Measurements from ENCODE around the gene CAPG.
A peak's percentile ranks its signal among the peaks of the same experiment; 100 is the strongest.
"Not testable (repeated sequence)": the region's sequence is repeated elsewhere in the genome, so short reads cannot be mapped to it uniquely, and the experiment has no call there.

The CAPG gene

DNA sequence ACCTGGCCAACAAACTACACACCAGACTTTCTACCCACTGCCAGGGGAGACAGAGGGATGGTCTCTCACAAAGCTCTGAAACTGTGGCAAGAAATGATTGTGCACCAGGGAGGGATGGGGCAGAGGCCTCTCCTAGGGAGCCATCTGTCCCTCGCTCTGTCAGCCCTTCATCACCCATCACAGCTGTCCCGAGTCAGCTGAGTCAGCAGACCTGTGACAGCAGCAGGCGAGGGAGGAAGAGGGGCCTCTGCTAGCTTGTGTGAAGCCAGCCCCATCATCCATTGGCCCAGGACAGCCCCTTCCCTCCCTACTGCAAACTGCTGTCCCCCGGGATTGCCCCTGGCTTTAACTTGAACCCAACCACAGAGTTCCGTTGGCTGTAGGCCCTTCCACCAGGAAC lies 13.4 kb upstream of the CAPG start:
- Mint-ChIP-seq H3K27ac (ENCODE audit: low read depth) (peak overlapping the region; percentile 12), H3K4me3 (no peak overlapping the region), H3K9me3 (no peaks in the 10 kb centered on the region), H3K27me3 (no peaks in the 10 kb centered on the region), H3K36me3 (ENCODE audit: insufficient read depth) (peaks cover 3% of the 10 kb centered on the region), H3K4me1 (peaks cover 16% of the 10 kb centered on the region)
- DNase-seq (ENCODE audit: low spot score in 2 of 2) (no peak), ATAC-seq (replicated peaks; ENCODE audit: extremely low read depth, poor library complexity, severe bottlenecking) (no peak)

DNA sequence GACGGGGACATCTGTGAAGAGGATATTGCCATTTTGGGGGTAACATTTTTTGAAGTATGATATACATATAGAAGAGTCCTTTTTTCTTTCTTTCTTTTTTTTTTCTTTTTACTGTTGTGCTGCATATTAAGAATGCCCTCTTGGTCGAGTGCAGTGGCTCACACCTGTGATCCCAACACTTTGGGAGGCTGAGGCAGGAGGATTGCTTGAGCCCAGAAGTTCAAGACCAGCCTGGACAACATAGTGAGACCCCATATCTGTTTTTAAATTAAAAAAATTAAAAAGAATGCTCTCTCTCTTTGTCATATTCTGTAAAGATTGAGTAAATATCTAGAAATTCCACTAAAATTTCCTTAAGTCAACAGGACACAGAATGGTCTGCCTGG lies 11.9 kb upstream of the CAPG start:
- ATAC-seq (replicated peaks; ENCODE audit: extremely low read depth, poor library complexity, severe bottlenecking): no peak
- Mint-ChIP-seq H3K4me1 (peaks cover 16% of the 10 kb centered on the region), H3K36me3 (ENCODE audit: insufficient read depth) (peaks cover 6% of the 10 kb centered on the region), H3K4me3 (no peak overlapping the region), H3K27ac (ENCODE audit: low read depth) (no peak overlapping the region), H3K9me3 (no peaks in the 10 kb centered on the region), H3K27me3 (no peaks in the 10 kb centered on the region)
- DNase-seq (ENCODE audit: low spot score in 2 of 2): no peak

DNA sequence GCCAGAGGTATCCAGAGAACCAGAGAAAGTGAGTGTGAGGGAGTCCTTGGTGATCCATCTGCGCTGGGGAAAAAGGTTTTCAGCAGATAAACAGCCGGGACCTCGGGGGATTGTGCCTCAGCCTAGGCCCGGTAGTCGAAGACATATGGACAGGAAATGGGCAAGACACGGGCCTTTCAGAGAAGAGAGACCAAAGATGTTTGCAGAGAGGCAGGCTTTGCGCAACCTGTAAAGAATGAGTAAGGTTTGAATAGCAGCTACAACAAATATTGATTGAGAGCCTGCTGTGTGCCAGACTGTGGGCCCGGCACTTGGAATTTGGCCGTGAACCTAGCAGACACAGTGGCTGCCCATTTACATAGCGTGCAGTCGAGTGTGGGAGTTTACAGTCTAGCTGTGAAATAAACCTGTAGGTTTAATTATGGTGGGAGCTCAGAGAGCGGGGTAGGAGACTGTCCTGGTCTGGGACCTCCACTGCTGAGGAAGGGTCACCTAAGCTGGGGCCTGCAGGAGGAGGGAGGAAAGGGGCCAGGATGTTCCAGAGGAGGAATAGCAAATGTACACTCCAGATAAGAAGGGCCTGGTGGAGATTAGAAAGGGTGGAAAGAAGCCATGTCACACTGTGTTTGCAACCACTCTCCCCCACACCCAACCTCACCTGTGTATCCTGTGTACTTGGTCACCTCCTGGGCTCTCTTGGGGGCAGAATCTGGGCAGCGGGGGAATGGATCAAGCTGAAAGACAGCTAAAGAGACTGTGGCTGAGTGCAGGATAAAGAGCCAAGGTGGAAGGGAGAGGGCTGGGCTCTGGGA lies 11.3 kb upstream of the CAPG start:
- peaks cover 6% of the 10 kb centered on the region for H3K36me3 Mint-ChIP-seq (ENCODE audit: insufficient read depth)
- no peak overlapping the region for H3K4me3 Mint-ChIP-seq
- no peaks in the 10 kb centered on the region for H3K27me3 Mint-ChIP-seq
- DNase-seq (ENCODE audit: low spot score in 2 of 2) (no peak), ATAC-seq (replicated peaks; ENCODE audit: extremely low read depth, poor library complexity, severe bottlenecking) (no peak)
- peak overlapping the region; percentile 76 for H3K27ac Mint-ChIP-seq (ENCODE audit: low read depth)
- peaks cover 16% of the 10 kb centered on the region for H3K4me1 Mint-ChIP-seq
- H3K9me3 Mint-ChIP-seq: no peaks in the 10 kb centered on the region

DNA sequence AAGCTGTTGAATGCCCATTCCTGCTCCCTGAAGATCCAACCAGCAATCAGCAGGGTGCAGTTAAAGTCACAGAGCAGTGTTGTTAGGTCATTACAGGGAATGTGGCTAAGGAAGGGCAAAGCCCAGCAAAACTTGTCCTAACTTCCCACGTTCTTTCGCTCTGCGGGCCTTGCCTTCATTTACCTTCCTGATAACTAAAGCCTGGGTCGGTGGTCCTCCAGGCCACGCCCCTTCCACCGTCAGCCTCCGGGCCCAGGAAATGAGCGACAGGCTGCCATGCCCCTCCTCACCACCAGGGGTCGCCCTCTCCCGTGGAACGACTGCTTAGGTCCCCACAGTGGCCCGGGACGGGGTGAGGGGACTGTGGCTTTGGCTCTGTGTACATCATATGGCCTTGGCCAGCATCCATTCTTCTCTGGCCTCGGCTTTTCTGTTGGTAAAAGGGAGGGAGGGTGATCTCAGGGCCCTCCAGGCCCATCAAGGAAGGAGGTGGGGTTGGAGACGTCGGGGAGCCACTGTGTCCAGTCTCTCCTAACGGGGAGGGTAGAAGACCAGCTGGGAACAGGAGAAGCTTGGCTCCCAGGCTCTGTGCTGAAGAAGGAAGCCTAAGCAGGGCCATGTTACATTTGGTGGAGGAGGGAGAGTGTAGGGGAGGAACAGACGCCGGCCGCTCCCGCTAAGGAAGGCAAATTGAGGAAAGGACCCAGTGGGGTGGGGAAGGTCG lies 10.5 kb upstream of the CAPG start:
- no peaks in the 10 kb centered on the region for H3K9me3 Mint-ChIP-seq
- H3K4me1 Mint-ChIP-seq: peaks cover 17% of the 10 kb centered on the region
- H3K4me3 Mint-ChIP-seq: peak overlapping the region; percentile 57
- no peaks in the 10 kb centered on the region for H3K27me3 Mint-ChIP-seq
- peak; percentile 52 for ATAC-seq (replicated peaks; ENCODE audit: extremely low read depth, poor library complexity, severe bottlenecking)
- peak; percentile 80 to 94 for DNase-seq (ENCODE audit: low spot score in 2 of 2)
- peaks cover 6% of the 10 kb centered on the region for H3K36me3 Mint-ChIP-seq (ENCODE audit: insufficient read depth)
- H3K27ac Mint-ChIP-seq (ENCODE audit: low read depth): peak overlapping the region; percentile 76

DNA sequence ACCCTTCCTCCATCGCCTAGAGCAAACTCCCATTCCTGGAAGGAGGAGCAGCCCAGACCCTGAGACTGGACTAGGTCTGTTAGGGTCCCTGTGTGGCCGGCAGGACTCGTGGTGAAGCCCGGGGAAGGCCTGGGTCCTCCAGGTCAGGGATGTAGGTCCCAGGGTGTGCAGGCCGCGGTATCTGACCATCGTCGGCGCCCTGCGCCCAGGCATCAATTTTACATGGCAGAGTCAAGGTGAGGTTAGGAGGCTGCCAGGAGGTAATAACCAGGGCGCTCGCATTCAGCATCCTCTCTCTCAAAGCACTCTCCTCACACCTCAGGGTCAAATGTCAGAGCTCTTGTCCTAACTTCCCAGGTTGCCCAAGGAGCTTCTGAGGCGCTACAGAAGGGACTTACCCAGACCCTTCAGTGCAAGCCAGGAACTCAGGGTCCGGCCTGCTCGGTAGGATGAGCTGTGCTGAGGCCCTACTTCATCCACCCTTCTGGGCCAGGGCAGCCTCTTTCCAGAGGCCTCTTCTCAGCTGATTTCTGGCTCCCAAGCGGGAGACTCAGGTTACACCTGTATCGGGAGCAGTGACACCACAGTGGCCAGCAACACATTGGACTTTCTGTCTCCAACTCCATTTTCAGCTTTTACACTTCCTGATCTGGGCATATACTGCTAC lies 9.0 kb upstream of the CAPG start:
- H3K4me3 Mint-ChIP-seq: peak overlapping the region; percentile 89
- DNase-seq (ENCODE audit: low spot score in 2 of 2): no peak
- peaks cover 26% of the 10 kb centered on the region for H3K4me1 Mint-ChIP-seq
- no peak for ATAC-seq (replicated peaks; ENCODE audit: extremely low read depth, poor library complexity, severe bottlenecking)
- H3K27me3 Mint-ChIP-seq: no peaks in the 10 kb centered on the region
- peaks cover 6% of the 10 kb centered on the region for H3K36me3 Mint-ChIP-seq (ENCODE audit: insufficient read depth)
- H3K27ac Mint-ChIP-seq (ENCODE audit: low read depth): peak overlapping the region; percentile 92
- H3K9me3 Mint-ChIP-seq: no peaks in the 10 kb centered on the region

DNA sequence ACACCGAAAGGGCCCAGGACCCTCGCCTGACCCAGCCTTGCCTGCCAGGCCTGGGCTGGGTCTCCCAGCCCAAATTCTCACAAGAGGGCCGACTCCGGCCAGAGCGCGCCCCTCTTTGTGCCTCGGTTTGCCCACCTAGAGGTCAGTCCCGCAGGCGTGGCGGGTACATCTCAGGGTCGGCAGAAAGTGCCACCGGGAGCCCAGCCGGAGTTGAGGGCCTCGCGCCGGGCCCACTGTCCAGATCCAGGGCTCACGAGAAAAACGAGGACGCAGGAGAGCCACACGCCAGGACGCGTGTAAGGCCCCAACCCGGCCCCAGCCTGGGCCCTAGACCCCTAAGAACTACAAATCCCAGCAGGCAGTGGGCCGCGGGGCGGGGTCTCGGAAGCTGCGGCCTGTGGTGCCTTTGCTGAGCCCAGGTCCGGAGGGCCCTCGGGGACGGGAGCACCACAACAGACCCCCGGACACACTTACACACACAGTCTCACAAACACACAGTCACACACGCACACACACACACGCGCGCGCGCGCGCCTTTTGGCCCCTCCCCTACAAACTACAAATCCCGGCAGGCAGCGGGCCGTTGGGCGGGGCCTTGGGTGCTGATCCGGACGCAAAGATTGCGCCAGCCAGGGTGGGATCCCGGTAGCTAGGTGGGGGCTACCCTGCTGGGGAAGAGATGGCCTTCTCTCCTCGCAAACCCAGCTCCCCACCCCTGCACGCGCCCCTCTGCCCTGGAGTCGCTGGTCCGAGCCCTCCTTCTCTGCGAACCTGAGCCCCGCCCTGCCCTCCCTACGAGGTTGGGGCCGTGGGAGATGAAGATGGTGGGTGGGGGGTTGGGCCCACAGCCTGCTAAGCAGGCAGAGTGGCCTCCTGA lies 8.2 kb upstream of the CAPG start, which contains the start of gene SH2D6:
Gene SH2D6 (plus strand): TSS at position 583 of the 877 bp plus-strand sequence. CDS start 10,752 bp downstream, outside the sequence.
- Mint-ChIP-seq H3K4me1 (peaks cover 26% of the 10 kb centered on the region), H3K9me3 (no peaks in the 10 kb centered on the region), H3K27ac (ENCODE audit: low read depth) (peak within 1 kb of the TSS; percentile 92), H3K4me3 (peak within 1 kb of the TSS; percentile 89), H3K36me3 (ENCODE audit: insufficient read depth) (peaks cover 6% of the 10 kb centered on the region), H3K27me3 (peaks cover 6% of the 10 kb centered on the region)
- ATAC-seq (replicated peaks; ENCODE audit: extremely low read depth, poor library complexity, severe bottlenecking): peak; percentile 84
- peak; percentile 72 to 78 for DNase-seq (ENCODE audit: low spot score in 2 of 2)

DNA sequence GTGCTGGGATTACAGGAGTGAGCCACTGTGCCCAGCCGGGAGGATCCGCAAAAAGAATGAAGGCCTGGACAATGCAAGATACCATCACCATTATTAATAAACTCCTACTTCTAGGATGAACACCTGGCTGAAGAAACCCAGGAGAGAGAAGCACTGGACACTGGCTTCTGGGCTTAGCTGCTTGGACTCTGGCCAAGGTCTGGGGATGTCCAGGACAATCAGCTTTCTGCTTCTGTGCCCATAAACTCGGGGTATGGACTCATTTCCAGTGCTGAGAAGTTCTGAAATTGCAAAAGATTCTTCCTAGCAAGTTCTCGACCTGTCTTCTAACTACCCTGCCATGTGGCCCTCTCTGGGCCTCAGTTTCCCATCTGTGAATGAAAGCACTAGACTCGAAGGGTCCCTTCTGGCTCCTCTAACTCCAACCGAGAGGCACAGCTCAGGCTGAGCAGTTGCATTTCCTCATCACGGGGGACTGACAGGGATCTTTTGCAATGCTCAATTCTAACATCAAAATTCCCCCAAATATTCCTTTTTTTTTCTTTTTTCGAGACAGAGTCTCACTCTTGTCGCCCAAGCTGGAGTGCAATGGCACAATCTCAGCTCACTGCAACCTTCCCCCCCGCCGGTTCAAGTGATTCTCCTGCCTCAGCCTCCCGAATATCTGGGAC lies 5.9 kb upstream of the CAPG start:
- H3K4me1 Mint-ChIP-seq: peaks cover 28% of the 10 kb centered on the region

DNA sequence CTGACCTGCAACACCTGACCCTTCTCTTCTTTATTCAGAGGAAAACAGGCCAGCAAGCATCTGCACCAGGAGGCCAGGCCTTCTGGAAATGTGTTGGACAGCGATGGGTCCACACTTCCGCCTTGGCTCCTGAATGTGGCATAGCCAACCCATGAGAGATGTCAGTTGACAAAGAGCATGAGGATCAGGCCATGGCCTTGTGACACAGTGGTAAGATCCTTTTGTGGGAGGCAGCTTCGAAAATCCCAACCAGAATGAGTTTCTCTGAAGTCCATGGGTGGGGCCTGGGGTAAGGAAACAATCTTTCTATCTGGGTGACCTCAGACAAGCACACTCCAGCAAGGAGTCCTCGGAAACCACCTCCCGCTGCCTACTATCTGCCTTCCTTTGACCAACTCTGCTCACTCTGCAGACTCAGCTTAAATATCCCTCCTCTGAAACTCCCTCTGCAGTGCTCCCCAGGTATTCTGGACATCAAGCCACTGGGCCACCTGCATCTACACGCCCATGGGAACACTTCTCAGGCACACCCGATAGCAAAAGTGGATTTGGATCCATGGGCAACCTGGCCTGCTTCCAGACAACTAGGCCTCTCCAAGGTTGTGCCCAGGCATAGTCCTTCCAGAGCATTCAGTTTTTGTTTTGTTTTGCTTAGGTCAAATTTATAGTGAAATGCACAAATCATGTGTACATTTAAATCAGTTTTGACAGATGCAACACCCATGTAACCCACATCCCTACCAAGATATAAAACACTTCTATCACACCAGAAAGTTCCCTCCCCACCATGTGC lies 4.8 kb upstream of the CAPG start:
- DNase-seq (ENCODE audit: low spot score in 2 of 2): no peak
- no peak for ATAC-seq (replicated peaks; ENCODE audit: extremely low read depth, poor library complexity, severe bottlenecking)
- H3K4me1 Mint-ChIP-seq: peaks cover 32% of the 10 kb centered on the region
- H3K36me3 Mint-ChIP-seq (ENCODE audit: insufficient read depth): peaks cover 5% of the 10 kb centered on the region
- H3K9me3 Mint-ChIP-seq: no peaks in the 10 kb centered on the region
- H3K4me3 Mint-ChIP-seq: no peak overlapping the region
- H3K27ac Mint-ChIP-seq (ENCODE audit: low read depth): no peak overlapping the region
- H3K27me3 Mint-ChIP-seq: peaks cover 9% of the 10 kb centered on the region

More for the DNA sequence above, 5.9 kb upstream of the CAPG start:
- Mint-ChIP-seq H3K27ac (ENCODE audit: low read depth) (no peak overlapping the region), H3K36me3 (ENCODE audit: insufficient read depth) (peaks cover 7% of the 10 kb centered on the region), H3K9me3 (no peaks in the 10 kb centered on the region), H3K27me3 (peaks cover 9% of the 10 kb centered on the region), H3K4me3 (no peak overlapping the region)
- no peak for ATAC-seq (replicated peaks; ENCODE audit: extremely low read depth, poor library complexity, severe bottlenecking)
- DNase-seq (ENCODE audit: low spot score in 2 of 2): no peak

DNA sequence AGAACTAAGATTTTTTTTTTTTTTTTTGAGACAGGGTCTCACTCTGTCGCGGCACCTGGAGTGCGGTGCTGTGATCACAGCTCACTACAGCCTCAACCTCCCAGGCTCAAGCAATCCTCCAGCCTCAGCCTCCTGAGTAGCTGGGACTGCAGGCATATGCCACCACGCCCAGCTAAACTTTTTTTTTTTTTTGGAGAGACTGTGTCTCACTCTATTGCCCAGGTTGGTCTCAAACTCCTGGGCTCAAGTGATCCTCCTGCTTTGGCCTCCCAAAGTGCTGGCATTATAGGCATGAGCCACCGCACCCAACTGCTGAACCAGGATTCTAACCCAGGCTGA lies 4.2 kb upstream of the CAPG start:
- peaks cover 36% of the 10 kb centered on the region for H3K4me1 Mint-ChIP-seq
- not testable (repeated sequence) for H3K27me3 Mint-ChIP-seq; H3K36me3 Mint-ChIP-seq (ENCODE audit: insufficient read depth); H3K4me3 Mint-ChIP-seq; ATAC-seq (replicated peaks; ENCODE audit: extremely low read depth, poor library complexity, severe bottlenecking); H3K27ac Mint-ChIP-seq (ENCODE audit: low read depth); H3K9me3 Mint-ChIP-seq; DNase-seq (ENCODE audit: low spot score in 2 of 2)

DNA sequence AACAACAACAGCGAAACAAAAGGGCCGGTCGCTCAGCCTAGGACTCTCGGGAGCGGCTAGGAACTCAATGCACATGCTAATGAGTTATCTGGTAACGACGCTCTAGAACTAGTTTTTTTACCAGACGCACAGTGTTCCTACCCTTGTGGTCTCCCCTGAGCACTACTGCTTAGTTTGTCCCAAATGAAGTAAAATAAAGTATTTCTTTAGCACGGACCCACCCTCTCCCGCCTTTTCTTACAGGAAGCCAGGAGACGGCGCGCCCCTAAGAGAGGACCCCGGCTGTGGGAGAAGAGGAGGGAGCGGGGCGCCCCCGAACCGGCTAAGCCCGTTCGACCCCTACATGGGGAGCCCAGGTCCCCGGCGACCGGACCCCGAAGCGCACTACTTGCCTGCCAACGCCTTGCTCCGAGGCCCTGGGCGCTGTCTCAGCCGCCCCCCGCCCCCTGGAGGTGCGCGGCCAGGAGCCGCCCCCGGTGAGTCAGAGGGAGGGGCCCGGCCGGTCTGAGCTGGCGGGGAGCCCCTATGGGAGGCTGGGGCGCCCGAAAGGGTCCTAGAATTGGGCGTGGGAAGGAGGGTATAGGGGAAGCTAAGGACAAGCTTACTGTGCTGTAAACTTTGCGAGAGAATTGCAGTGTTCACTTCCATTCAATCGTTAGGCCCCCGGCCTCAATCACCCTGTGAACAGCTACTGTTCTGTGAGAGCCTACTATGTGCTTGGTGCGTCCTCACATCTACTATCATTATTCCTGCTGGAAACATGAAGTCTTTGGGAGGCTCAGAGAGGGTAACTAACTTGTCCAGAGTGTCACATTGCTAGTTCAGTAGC lies 3.6 kb upstream of the CAPG start:
- peaks cover 36% of the 10 kb centered on the region for H3K4me1 Mint-ChIP-seq
- peaks cover 4% of the 10 kb centered on the region for H3K36me3 Mint-ChIP-seq (ENCODE audit: insufficient read depth)
- DNase-seq (ENCODE audit: low spot score in 2 of 2): no peak
- H3K27me3 Mint-ChIP-seq: peaks cover 9% of the 10 kb centered on the region
- no peaks in the 10 kb centered on the region for H3K9me3 Mint-ChIP-seq
- no peak overlapping the region for H3K27ac Mint-ChIP-seq (ENCODE audit: low read depth)
- peak overlapping the region; percentile 60 for H3K4me3 Mint-ChIP-seq
- ATAC-seq (replicated peaks; ENCODE audit: extremely low read depth, poor library complexity, severe bottlenecking): no peak

DNA sequence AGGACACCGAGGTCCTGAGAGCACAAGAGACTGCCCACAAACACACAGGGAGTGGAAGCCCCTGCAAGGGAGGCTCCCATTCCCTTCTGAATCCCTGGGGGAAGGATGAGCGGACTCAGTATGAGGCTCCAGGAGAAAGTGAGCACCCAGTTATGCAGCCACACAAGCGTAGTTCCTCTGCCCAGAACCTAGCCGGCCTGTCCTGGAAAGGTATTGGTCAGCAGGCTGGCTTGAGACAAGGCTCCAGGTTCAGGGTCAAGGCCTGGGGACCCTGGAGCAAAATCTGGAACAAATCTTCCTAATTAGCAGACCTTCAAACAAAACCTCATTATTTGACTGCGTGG lies 1.2 kb upstream of the CAPG start:
- Mint-ChIP-seq H3K27ac (ENCODE audit: low read depth) (peak overlapping the region; percentile 55), H3K4me3 (peak overlapping the region; percentile 69), H3K4me1 (peaks cover 47% of the 10 kb centered on the region), H3K36me3 (ENCODE audit: insufficient read depth) (peaks cover 4% of the 10 kb centered on the region), H3K27me3 (peaks cover 9% of the 10 kb centered on the region), H3K9me3 (no peaks in the 10 kb centered on the region)
- DNase-seq (ENCODE audit: low spot score in 2 of 2): no peak
- no peak for ATAC-seq (replicated peaks; ENCODE audit: extremely low read depth, poor library complexity, severe bottlenecking)
